Glomerular visceral epithelial cell (primary cell): ENCODE measurements around the gene NT5DC3.

Source experiments
- DNase-seq: peaks from one replicate; pipeline ENCODE4 v3.0.0-alpha.2; 2016; ENCODE audit errors: extremely low spot score

NT5DC3 gene

DNA sequence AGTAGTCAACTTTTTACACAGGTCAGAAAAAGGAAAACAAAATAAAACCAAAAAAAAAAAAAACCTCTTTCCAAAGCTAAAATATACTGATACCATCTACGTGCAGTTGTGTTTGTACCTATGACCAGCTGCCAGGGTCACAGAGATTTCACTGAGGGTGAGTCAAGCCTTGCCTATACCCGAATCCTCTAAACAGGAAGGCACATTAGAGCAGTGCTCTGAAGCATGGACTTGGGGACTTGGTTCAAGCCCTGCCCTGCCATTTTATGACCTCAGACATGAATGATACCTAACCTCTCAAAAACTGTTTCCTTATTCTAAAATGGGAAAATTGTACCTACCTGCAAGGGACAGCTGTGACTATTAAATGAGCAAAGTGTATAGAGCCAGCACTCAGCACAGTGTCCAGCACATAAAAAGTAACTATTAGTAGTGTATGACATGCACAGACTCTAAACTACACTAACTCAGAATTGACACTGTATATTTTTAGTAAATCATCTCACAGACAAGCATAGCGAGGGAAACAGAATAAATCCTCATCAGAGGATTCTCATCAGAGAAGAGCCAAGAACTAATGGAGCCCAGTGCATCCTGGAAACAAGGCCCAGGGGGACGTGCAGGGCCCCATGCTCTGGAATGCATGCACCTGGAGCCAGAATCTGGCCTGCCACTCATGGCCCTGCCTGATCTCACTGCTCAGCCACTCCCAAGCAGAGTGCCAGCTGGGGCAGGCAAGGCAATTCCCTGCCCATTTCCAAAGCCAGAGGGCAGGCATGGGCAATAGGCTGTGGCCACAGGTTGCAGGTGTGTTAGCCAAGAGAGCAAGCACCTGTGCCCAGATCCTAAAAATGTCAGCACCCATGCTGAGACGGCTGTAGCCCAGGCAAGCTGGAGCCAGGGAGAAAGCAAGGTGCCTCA lies 57.0 kb downstream of the NT5DC3 start:
- DNase-seq = no peak

DNA sequence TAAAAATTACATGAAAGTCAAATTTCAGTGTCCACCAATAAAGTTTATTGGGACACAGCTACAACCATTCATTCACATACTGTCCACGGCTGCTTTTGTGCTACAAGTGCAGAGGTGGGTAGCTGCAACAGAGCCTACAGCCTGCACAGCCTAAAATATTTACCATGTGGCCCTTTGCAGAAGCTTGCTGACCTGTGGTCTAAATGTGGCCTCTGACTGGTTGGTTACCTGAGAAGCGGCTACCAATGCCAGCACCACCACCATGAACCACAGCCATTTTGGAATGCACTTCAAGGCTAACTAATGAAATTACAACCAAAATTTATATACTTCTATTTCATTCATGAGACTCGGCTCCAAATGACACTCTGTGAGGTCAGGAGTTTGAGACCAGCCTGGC lies 58.6 kb downstream of the NT5DC3 start:
- no peak for DNase-seq

DNA sequence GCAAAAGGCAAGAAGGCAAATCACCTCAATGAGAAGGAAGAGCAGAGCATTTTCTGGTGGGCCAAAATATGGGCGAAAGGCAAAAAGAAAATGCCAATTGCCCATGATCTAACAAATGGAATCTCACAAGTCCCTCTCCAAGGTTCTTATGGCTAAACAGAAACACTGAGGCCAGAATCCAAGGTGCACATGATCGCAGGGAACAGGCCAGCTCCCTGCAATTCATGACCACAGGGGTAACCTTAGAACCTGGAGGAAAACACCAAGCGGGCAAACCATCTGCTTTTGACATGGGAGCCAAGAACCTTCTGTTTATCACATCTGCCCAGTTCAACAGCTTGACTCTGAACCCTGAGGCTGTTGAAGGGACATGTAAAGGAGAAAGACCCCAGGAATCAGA lies 60.0 kb downstream of the NT5DC3 start:
- no peak for DNase-seq

DNA sequence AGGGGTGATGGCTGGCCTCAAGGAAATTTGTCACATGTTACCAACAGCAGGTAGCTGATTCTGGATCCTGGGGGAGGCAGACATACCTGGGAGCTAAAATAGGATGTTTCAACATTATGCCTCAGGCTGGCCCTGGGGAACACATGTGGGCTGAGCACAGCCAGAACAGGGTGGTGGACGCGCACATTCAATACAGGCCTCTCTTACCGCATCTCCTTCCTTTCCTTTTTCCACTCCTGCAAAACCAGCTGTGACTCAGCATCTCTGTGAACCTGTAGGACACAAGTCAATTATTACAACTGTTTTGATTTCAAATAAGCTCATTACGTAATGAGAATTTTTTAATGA lies 61.0 kb downstream of the NT5DC3 start:
- no peak for DNase-seq

DNA sequence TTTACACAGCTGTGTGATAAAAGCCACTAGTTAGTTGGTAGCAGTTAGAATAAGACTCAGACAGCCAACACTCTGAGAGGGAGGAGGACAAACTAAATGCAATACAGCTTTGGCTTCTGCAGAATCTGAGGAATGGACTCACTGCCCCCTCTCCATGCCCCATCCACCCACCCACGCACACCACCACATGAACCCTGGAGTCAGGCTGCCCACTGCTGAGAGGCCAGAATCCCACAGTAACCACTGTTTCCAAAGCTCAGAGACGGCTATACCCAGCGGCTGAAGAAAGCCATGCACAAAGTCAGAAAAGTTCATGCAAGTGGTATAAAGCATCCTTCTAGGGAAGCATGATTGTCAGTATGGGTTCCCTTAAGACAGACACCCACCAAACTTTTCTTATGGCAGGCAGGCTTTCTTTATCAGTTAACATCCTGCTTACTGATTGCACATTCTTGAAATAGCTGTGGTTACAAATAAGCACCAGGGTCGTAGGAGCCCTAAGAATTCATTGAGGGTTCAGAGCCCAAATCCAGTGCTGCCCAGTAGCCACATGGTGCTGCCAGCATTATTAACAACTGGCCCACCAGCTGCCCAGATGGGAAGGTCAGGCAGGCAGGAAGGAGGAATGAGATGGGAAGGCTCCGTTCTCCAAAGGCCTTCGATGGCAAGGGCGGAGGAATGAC lies 61.5 kb downstream of the NT5DC3 start:
- DNase-seq = peak; percentile 10

DNA sequence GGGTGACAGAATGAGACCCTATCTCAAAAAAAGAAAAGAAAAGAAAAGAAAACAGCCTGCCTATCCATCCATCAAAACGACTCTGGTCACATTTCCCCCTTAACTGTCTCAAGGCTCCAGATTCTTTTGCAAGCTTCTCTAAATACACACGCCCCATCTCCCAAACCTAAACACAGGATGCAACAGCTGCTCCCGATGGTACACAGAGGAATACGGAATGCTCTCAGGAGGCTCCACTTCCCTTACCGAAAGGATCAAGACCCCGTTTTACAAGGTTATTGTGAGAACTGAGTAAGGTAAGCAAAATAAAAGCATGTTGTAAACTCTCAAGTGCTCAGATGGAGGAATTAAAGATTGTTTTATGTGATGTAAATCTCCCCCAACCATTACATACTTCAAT lies 62.3 kb downstream of the NT5DC3 start:
- no peak for DNase-seq

DNA sequence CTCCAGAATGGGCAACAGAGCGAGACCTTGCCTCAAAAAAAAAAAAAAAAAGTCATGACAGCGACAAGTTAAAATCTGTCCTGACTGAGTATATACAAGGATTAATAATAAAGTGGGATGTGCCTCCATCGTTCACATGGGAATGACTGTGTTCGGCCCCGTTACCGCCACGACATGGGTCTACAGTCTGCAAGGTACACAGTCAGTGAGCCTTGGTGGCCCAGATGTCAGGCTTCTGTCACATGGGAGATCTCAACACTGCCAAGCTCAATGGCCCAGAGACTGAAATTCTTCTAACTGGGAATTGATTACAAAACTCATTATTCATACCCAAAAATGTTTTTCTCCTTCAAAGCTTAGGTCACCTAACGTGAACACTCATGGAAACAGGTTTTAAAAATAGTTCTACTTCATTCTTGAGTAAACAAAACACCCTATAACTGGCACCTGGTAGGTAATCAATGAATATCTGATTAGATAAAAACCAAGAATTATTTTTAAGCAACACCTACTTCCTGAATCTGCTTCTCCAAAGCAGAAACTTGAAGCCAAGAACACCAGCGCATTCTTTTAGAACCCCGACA lies 66.0 kb downstream of the NT5DC3 start:
- DNase-seq = no peak

DNA sequence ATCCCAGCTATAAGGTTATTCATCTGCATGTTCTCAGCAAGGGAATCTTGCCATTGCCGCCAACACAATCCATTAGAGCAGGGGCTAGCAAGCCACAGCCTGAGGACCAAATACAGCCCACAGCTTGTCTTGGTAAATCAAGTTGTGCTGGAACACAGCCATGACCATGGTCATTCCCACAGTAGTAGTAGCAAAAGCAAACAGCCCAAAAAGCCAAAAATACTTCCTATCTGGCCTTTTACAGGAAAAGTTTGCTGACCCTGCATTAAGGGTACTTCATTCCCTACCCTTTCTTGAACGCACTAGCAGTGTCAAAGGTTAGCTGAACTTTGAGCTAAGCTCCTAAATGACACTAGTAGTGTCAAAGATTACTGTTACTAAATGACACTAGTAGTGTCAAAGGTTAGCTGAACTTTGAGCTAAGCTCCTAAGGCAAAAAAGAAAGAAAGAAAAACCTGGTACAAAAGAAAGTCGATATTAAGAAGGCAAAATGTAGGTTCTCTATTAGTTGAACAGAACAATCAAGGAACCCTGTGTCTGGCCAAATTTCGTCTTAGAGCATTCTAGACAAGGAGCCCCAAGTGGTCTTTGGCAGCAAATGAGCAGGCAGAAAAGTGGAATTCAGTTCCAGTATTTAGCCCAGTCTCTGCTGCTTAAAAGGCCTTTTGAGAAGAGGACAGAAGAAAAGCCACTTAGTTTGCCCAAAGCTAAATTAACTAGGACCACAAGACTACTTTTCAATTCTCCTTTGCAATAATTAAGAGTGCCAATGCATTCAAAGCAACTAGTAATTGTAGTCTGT lies 67.7 kb downstream of the NT5DC3 start:
- no peak for DNase-seq

DNA sequence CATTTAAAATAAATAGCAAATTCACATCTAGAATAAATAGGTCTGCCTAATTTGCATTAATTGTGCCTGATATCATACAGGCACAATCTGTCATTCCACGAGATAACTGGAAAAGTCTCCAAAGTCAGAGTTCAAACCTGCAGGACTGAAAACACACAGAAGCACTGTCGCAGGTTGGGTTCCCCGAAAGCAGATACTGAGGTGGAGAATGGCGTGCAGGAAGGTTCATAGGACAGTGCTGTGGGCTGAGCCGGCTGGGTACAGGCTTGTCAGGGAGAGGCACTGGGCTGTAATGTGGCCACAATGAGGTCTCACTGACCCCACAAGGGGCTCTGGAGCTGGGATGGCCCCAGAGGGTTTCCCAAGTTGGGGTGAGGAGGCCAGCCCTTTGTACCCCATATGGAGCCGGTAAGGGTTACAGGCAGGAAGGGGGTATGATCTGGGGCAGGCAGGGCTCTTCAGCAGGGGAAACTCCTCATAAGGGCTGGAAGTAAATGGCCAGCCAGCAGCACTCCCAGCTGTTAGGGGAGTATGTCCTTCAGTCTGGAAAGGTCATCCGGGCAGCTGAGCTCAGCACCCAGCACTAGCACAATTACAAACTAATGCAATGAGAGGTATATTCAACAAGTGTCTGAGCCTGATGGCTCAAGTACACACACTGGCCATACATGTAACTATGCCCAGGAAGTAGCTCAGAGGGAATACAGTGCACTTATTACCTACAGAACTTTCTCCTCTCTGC lies 68.5 kb downstream of the NT5DC3 start:
- no peak for DNase-seq

DNA sequence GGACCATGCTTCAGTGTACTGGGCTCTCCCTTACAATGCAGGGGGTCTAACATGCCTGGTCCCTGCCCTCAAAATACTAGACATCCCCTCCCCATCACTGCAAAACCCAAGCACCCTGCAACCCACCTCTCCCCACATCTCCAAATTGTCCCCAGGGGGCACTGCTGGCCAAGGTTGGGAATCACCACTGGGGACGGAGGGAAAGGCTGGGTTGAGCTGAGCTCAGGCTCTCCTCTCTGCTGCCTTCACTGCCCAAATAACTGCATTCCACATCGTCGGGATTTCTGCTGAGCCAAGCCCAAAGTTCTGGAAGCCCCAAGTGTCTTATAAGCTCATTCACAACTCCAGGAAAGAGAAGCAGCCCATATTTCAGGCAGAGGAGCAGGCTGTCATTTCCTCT lies 69.6 kb downstream of the NT5DC3 start:
- peak; percentile 33 for DNase-seq

DNA sequence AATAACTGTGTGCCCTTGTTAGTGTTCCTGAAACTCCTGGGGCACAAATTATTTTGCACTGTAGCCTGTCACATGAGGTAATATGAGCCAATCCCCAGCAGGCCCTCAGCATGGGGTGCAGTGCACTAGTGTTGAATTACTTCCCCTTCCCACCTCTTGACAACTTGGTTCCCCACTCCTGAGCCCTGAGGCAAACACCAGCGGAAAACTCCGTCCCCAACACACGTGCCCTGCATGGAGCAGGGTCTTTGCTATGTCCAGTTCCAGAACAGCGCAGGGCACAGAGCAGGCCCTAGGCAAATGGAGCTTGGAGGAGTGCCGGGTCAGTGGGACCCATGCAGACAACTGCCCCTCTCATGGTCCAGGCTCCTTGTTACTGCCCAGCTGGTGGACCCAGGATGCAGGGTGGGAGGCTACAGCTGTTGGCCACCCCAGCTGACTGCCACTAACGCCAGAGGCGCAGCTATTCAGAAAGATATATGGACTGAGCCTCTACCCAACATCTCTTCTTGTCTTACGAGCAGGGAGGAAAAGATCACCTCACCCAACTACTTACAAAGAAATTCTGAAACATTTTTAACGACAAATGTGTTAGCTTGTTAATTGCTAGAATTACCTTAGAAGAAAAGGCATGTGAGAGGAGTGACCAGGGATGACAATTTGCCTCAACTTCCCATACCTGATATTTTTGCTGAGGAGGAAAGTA lies 71.6 kb downstream of the NT5DC3 start:
- DNase-seq = no peak

DNA sequence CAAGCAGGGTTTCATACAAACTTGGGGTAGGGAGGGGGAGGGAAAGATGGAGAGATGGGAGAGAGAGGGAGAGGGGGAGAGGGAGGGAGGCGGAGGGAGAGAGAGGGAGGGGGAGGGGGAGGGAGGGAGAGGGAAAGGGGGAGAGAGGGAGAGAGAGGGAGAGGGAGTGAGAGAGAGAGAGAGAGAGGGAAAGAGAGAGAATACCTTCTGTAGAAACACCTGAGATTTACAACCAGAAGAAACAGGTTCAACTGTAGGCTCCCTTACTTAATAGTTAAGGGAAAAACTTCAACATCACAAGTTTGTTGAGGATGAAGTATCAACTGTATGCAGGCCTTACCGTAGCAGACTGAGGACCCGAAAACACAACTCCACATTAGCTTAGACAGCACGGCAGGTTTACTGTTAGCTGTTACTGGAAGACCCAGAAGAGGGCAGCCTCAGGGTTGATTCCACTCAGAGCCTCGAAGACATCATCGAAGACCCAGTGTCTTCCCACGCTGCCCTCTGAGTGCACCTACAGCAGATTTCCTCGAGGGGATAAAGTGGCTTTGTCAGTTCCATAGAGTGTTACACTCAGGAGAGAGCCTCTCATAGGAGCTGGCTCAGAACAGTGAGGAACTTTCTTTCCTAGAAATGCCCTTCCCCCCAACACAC lies 72.4 kb downstream of the NT5DC3 start:
- DNase-seq = no peak

DNA sequence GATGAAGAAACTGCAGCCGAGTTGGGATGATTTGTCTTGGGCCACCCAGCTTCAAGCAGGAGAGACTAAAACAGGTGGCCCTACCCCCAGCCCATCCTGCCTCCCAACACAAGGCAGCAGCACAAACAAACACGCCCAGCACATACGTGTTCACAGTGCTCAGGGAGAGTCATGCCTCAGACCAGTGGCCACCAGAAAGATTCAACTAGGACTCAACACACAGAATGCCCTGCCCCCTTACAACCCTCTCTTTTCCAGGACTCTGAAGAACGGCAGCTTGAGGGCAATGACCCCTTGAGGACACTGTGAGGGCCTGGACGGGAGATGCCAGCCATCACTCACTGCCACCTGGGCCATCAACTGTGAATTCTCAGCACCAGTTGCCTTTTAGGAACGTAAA lies 75.0 kb downstream of the NT5DC3 start:
- no peak for DNase-seq

DNA sequence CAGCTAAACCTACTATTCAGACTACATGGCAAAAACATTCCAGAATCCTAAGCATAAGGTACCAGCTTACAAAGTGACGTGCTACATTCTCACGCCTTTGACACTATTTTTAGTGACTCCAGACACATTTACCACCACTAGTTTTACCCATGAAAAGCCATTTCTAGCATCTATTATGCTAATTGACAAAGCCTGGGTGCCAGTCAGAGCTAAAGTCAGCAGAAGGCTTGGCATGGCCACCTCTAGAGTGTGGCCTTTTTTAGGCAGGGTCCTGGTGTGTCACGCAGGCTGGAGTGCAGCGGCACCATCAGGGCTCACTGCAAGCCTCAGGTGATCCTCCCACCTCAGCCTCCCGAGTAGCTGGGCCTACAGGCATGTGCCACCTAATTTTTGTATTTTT lies 75.7 kb downstream of the NT5DC3 start:
- DNase-seq = no peak

DNA sequence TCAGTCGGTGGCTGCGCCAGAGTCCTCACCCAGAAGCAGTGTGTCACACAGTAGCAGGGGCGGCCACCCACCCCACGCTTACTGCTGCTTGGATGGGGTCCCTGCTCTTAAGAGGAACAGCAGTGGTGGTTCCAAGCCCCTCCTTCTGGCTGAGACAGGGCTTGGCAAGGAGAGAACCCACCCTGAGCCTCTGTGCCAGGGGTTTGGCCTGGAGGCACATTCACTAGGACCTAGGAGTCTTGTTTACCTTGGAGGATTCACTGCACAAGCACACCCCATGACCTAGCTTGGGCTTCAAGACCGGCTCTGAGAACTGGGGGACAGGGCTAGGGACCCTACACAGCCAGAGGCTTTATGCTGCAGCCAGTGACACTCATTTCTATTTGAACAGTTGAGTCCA lies 78.6 kb downstream of the NT5DC3 start:
- no peak for DNase-seq

DNA sequence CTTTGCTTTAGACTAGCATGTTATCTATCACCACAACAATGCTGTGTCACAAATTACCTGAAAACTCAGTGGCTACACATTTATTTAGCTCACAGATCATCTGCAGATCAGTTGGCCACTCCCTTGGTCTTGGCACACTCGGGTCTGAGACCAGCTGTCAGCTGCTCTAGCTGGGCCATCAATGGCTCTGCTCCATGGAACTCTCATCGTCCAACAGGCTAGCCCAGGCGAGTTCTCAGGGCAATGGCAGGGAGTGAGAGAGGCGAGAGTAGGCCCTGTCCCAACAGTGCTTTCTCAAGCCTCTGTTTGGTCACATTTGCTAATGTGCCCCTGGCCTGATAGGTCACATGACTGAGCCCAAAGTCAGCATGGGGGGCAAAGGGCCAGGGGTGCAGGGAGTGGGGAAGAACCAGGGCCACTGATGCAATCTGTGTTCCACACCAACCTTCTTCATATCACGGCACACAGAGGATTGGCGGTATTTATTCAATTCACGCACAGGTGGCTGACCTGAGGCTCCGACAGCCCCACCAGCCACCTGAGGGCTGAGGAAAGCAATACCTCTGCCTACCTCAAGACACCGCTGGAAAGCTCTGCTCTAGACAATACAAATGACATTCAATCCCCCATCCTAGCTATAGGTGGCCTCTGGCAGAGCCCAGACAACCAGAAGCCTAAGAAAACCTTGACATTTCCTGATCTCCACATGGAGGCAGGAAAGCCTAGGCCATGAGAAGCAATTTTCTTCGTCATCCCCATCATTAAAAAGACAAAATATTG lies 82.5 kb downstream of the NT5DC3 start:
- DNase-seq = no peak

DNA sequence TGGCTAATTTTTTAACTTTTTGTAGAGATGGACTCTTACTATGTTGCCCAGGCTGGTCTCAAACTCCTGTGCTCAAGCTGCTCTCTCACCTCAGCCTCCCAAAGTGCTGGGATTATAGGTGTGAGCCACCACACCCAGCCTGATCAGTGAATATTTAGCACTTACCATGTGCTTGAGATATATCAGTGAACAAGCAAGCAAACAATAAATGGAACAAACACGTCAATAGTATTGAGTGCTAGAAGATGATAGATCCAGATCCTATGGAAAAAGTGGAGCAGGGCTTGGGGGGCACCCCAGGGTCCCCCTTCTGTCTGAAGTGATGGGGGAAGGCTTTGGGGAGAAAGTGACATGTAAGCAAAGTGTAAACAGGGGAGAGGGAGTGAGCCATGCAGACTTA lies 83.8 kb downstream of the NT5DC3 start:
- DNase-seq = no peak

DNA sequence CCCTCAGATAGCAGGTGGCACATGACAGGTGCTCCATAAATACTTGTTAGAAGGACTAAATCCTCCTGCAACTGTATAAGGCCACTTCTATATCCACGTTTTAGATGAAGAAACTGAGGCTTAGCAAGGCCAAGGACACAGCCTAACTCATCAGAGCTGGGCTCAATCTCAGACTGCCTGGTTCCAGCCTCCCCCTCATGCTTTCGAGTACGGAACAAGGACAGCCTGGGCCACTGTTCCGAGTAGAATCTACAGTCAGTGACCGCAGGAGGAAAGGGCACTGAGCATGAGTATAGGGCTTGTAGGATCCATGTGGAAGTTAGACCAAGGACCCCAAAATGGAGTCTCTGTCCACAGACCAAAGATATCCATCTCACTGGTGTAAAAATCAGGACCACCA lies 84.6 kb downstream of the NT5DC3 start:
- no peak for DNase-seq

DNA sequence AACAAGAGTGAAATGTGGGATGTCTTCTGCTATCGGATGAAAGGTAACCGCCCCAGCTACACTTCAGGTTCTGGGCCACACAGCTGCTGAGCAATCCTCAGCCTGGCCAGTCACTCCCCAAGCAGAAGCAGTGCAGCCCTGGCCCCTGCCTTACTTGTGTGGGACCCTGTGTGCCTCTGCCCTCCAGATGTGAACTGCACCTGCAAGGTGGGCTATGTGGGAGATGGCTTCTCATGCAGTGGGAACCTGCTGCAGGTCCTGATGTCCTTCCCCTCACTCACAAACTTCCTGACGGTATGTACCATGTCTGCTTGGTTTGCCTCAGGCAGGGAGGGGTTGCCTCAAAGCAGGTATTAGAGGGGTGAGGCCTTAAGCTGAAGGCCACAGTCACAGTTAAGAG lies 85.6 kb downstream of the NT5DC3 start:
- DNase-seq = no peak

DNA sequence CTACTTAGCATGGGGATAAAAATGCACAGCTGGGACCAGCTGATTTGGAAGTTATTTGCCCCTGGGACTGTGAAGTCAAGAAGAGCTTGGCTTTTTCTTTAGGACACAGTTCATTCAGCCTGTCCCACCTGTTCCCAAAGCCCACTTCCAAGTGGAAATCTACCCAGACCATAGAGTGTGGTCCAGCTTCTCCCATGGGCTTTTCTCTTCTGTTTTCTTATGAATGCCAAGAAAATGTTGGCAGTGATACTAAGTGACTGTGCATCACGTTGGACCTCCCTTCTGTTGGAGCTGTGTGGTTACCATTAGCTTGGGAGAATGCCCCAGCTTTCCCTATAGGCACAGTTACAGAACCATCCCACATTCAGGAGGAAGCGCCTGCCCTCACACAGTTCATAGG lies 89.4 kb downstream of the NT5DC3 start:
- no peak for DNase-seq
